Heart left ventricle (tissue), 16 donors: Measurements from ENCODE around the gene PCDHB12. TPM values are rescaled to one million over a fixed set of nuclear protein-coding genes. Genes with fewer than 3 reads are reported as not detected.
"Not testable (repeated sequence)": the region's sequence is repeated elsewhere in the genome, so short reads cannot be mapped to it uniquely, and the experiment has no call there.

Experiments used
- ATAC-seq, 4 donors: fragments of 200-7000 bp; cut with Tn5 transposase; one replicate each; pipeline ENCODE4 v1.9.1; 2020 to 2022; ENCODE audit warnings: moderate library complexity in 4 of 4, mild to moderate bottlenecking in 3 of 4, moderate number of reproducible peaks in 1 of 4
- DNase-seq, 5 donors: peaks; one replicate each; pipeline ENCODE4 v3.0.0-alpha.2; 2020
- H3K27ac ChIP-seq, 12 donors: fragments of 200-600 bp; sonication (generic) in 4 of 12; one replicate each; pipeline versions ENCODE4 v1.5.0 to v1.8.0; 2016 to 2022; ENCODE audit warnings: mild to moderate bottlenecking in 2 of 12
- H3K27me3 ChIP-seq, 9 donors: fragments of 200-600 bp; sonication (generic) in 2 of 9; one replicate each; pipeline versions ENCODE4 v1.5.1 to v1.8.0; 2016 to 2022; ENCODE audit warnings: mild to moderate bottlenecking in 3 of 9
- H3K36me3 ChIP-seq, 9 donors: fragments of 200-600 bp; sonication (generic) in 2 of 9; one replicate each; pipeline versions ENCODE4 v1.5.0 to v1.8.0; 2018 to 2022; ENCODE audit warnings: mild to moderate bottlenecking in 2 of 9
- H3K4me1 ChIP-seq, 12 donors: fragments of 200-600 bp; sonication (generic) in 4 of 12; one replicate each; pipeline versions ENCODE4 v1.5.0 to v1.8.0; 2016 to 2022; ENCODE audit warnings: mild to moderate bottlenecking in 3 of 12
- H3K4me3 ChIP-seq, 12 donors: fragments of 200-600 bp; sonication (generic) in 4 of 12; one replicate each; pipeline versions ENCODE4 v1.5.0 to v1.8.0; 2017 to 2022; ENCODE audit warnings: mild to moderate bottlenecking in 9 of 12, moderate library complexity in 4 of 12
- H3K9me3 ChIP-seq, 12 donors: fragments of 200-600 bp; sonication (generic) in 4 of 12; one replicate each; pipeline versions ENCODE4 v1.5.0 to v1.8.0; 2016 to 2022; ENCODE audit warnings: mild to moderate bottlenecking in 1 of 12
- POLR2A ChIP-seq, 2 donors: fragments of 450-650 bp; IDR thresholded peaks; one replicate each; pipeline ENCODE4 v1.6.1; 2017; ENCODE audit warnings: antibody characterized with exemption in 2 of 2, mild to moderate bottlenecking in 2 of 2, moderate library complexity in 2 of 2
- WGBS, 4 donors: extraction: QIAGEN DNeasy Blood & Tissue Kit in 2 of 4; methylation state at CpG; one replicate each; pipeline versions ENCODE4 v1.1.5 to v1.1.7; 2013 to 2018; 5-methylcytosine and 5-hydroxymethylcytosine counted together
- intact Hi-C, 10 donors: fragments of 100-400 bp; cut with DNase I; formaldehyde crosslinking; loops; one replicate each; pipeline versions ENCODE4 v1.11.1 to v1.14.2; 2022
- polyA plus RNA-seq, 2 donors: library from polyadenylated mRNA; stranded (reverse); fragments of 200-250 nt; gene quantifications; one replicate each; pipeline ENCODE4 v1.2.3, GENCODE V29; 2013
- total RNA-seq, 9 donors: library from RNA; depleted of rRNA in 2 of 9; stranded (reverse); fragments of >200 nt in 2 of 9; fragmentation: NEBNext Ultra II Directional in 3 of 9; extraction: Animal tissue kit (Norgen Biotek cat#: 25700) in 3 of 9; gene quantifications; one replicate each; pipeline versions ENCODE4 v1.1.0 to v1.2.4, GENCODE V29; 2016 to 2023
- TF ChIP-seq, protein P1 (sequence below), 12 donors: fragments of 200-600 bp; sonication (generic) in 4 of 12; IDR thresholded peaks; one replicate each; pipeline versions ENCODE4 v1.5.0 to v1.8.0; 2018 to 2022; ENCODE audit warnings: antibody characterized with exemption in 12 of 12, mild to moderate bottlenecking in 5 of 12
- donor health status: ischemic (EF 13 %, LVEDD 7.1; RV severe dilation, severe dysfunction).
- donor health status: healthy with polysubstance abuse.
- donor health status: DM: no; HTN: yes; CAD: no.
- donor health status: DM: no; HTN: no; CAD: no.
- donor health status: ischemic (EF 25% LVEDD 6.9; RV normal size, moderate dysfunction).
- donor health status: ischemic (EF 25% LVEDD 5.7; RV mildly dilated, moderate dysfunction).
- donor health status: healthy.
- donor health status: DM: yes; HTN: yes; CAD: no.
- donor health status: ischemic (EF 35%, LVEDD 5.7; RV mildly dilated, moderate dysfunction).
- donor health status: nonischemic (EF 11% LVEDD 7.7; RV severe dilation, severe dysfunction).
- donor health status: DM: yes; HTN: yes; CAD: no.
- donor health status: PGD.
- donor health status: ischemic (EF 29% LVEDD 5.4; RV normal size, mild dysfunction).
- donor health status: nonischemic (EF 23%, LVEDD 6.1; RV moderate dilation, normal function).

The PCDHB12 gene
- total and polyA plus RNA-seq, 11 donors: 0.27 to 2.4 (median 0.92) TPM

DNA sequence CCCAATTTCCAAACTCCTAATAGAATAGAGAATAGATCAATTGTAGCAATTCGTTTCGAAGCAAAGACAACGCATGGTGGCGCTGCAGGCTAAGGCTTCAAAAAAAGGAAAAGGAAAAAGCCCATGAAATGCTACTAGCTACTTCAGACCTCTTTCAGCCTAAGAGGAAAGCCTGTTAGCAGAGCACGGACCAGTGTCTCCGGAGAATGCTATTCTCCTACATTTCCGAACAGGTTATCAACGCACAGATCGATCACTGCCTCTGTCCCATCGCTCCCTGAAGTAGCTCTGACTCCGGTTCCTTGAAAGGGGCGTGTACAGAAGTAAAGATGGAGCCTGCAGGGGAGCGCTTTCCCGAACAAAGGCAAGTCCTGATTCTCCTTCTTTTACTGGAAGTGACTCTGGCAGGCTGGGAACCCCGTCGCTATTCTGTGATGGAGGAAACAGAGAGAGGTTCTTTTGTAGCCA, 36.8 kb downstream of the PCDHB12 start, which contains the start of gene PCDHB15:
Gene PCDHB15, plus strand, starts transcription at position 146 of the 468 bp plus-strand sequence. Its CDS starts 184 bp downstream, at position 330.
- Histone ChIP-seq H3K27ac (peak within 1 kb of the TSS in 2 of 12 donors; percentile 18 to 62), H3K27me3 (peaks cover 0 to 19% (median 4%) of the 10 kb centered on the region in 9 donors), H3K36me3 (peaks cover 0 to 20% (median 0%) of the 10 kb centered on the region in 9 donors), H3K9me3 (peaks cover 0 to 100% (median 86%) of the 10 kb centered on the region in 12 donors), H3K4me1 (peaks cover 0 to 2% (median 0%) of the 10 kb centered on the region in 12 donors), H3K4me3 (peak within 1 kb of the TSS in 11 of 12 donors; percentile 23 to 60 (median 50))
- intact Hi-C loops: loop anchor here in 8 of 10 donors (2.0 to 10.0 kb wide), 6 partner anchors 50 to 320 kb away; partner anchors contain the start of genes PCDHB10 (in 1 of the 8), PCDHB11 (in 1 of the 8), PCDHGA9 (in 1 of the 8) and PCDHGB6 (in 1 of the 8)
- 6 to 9% (median 8%) methylated on average over 16 of the region's 16 CpGs for WGBS, 4 donors
- ATAC-seq: peak; percentile 26 to 60 (median 32)
- TF ChIP-seq, protein P1, sequence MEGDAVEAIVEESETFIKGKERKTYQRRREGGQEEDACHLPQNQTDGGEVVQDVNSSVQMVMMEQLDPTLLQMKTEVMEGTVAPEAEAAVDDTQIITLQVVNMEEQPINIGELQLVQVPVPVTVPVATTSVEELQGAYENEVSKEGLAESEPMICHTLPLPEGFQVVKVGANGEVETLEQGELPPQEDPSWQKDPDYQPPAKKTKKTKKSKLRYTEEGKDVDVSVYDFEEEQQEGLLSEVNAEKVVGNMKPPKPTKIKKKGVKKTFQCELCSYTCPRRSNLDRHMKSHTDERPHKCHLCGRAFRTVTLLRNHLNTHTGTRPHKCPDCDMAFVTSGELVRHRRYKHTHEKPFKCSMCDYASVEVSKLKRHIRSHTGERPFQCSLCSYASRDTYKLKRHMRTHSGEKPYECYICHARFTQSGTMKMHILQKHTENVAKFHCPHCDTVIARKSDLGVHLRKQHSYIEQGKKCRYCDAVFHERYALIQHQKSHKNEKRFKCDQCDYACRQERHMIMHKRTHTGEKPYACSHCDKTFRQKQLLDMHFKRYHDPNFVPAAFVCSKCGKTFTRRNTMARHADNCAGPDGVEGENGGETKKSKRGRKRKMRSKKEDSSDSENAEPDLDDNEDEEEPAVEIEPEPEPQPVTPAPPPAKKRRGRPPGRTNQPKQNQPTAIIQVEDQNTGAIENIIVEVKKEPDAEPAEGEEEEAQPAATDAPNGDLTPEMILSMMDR (IDR thresholded peaks at IDR 0.05): peak in 11 of 12 donors; percentile 18 to 58 (median 45)
- TF ChIP-seq POLR2A (IDR thresholded peaks at IDR 0.05): no peak
- DNase-seq: peak in 2 of 5 donors; percentile 19 to 30

DNA sequence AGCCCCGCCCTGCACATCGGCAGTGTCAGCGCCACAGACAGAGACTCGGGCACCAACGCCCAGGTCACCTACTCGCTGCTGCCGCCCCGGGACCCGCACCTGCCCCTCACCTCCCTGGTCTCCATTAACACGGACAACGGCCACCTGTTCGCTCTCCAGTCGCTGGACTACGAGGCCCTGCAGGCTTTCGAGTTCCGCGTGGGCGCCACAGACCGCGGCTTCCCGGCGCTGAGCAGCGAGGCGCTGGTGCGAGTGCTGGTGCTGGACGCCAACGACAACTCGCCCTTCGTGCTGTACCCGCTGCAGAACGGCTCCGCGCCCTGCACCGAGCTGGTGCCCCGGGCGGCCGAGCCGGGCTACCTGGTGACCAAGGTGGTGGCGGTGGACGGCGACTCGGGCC, 38.5 kb downstream of the PCDHB12 start:
- 34 to 51% (median 42%) methylated on average over 14 to 34 of the region's 42 CpGs; no CpG with 5 or more reads in 1 of the 4 donors for WGBS, 4 donors
- not testable (repeated sequence) for ATAC-seq, H3K4me3 ChIP-seq, H3K4me1 ChIP-seq, DNase-seq, H3K27ac ChIP-seq
- Histone ChIP-seq H3K9me3 (peaks cover 0 to 100% (median 86%) of the 10 kb centered on the region in 12 donors), H3K27me3 (peaks cover 0 to 11% (median 0%) of the 10 kb centered on the region in 9 donors), H3K36me3 (peaks cover 0 to 20% (median 0%) of the 10 kb centered on the region in 9 donors)
- intact Hi-C loops: loop anchor here in 7 of 10 donors (5.0 to 10.0 kb wide), 5 partner anchors 52 to 318 kb away; partner anchors contain the start of genes PCDHB10 (in 1 of the 7), PCDHB11 (in 1 of the 7), PCDHGA9 (in 1 of the 7) and PCDHGB6 (in 1 of the 7)

DNA sequence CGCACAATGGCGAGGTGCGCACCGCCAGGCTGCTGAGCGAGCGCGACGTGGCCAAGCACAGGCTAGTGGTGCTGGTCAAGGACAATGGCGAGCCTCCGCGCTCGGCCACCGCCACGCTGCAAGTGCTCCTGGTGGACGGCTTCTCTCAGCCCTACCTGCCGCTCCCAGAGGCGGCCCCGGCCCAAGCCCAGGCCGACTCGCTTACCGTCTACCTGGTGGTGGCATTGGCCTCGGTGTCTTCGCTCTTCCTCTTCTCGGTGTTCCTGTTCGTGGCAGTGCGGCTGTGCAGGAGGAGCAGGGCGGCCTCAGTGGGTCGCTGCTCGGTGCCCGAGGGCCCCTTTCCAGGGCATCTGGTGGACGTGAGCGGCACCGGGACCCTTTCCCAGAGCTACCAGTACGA, 38.9 kb downstream of the PCDHB12 start:
- H3K9me3 ChIP-seq: peaks cover 0 to 100% (median 86%) of the 10 kb centered on the region in 12 donors
- H3K36me3 ChIP-seq: peaks cover 0 to 20% (median 0%) of the 10 kb centered on the region in 9 donors
- ATAC-seq, DNase-seq, H3K27ac ChIP-seq, H3K4me3 ChIP-seq, H3K4me1 ChIP-seq, H3K27me3 ChIP-seq: not testable (repeated sequence)
- intact Hi-C loops: loop anchor here in 7 of 10 donors (5.0 to 10.0 kb wide), 5 partner anchors 53 to 317 kb away; partner anchors contain the start of genes PCDHB10 (in 1 of the 7), PCDHB11 (in 1 of the 7), PCDHGA9 (in 1 of the 7) and PCDHGB6 (in 1 of the 7)
- 45 to 53% (median 49%) methylated on average over 16 to 34 of the region's 34 CpGs for WGBS, 4 donors

DNA sequence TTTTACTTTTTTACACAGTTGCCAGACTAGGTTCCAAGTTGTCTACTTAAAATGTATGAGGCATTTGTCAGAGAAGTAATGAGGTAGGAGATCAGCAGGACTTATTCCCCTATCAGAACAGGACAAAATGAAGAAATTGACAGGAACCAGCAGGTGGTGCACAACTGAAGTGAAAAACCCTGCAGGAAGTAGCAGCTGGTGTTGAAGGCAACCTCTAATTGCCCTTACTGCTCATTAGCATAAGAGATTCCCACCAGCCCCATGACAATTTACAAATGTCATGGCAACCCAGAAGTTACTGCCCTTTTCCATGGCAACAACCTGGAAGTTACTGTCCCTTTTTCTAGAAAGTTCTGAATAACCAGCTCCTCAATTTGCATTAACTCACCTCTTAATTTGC, 42.1 kb downstream of the PCDHB12 start:
- Histone ChIP-seq H3K4me3 (no peak overlapping the region), H3K27ac (no peak overlapping the region), H3K27me3 (no peaks in the 10 kb centered on the region), H3K4me1 (peaks cover 0 to 2% (median 0%) of the 10 kb centered on the region in 12 donors), H3K36me3 (peaks cover 0 to 24% (median 0%) of the 10 kb centered on the region in 9 donors), H3K9me3 (peaks cover 0 to 100% (median 95%) of the 10 kb centered on the region in 12 donors)
- TF ChIP-seq, protein P1 (IDR thresholded peaks at IDR 0.05): no peak
- intact Hi-C loops: no loop called here
- ATAC-seq (no peak), DNase-seq (no peak)

DNA sequence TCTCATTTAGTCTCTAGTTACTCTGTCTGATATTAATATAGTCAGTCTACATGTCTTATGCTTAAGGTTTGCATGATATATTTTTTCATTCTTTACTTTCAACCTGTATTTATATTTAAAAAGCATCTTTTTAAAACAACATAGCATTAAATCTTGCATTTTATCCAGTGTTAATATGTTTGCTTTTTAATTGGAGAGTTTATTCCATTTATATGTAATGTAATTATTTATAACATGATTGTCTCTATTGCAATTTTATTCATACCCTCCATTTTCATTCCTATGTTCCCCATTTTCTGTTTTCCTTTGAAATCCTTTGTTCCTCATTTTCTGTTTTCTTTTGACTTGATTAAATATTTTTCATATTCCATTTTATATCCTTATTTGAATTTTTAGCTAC, 49.9 kb downstream of the PCDHB12 start:
- Histone ChIP-seq H3K4me1 (no peaks in the 10 kb centered on the region), H3K4me3 (no peak overlapping the region), H3K27me3 (no peaks in the 10 kb centered on the region), H3K36me3 (peaks cover 0 to 13% (median 0%) of the 10 kb centered on the region in 9 donors), H3K9me3 (peaks cover 13 to 100% (median 100%) of the 10 kb centered on the region in 12 donors), H3K27ac (no peak overlapping the region)
- DNase-seq (no peak), ATAC-seq (no peak)
- intact Hi-C loops: no loop called here
- no peak for TF ChIP-seq POLR2A (IDR thresholded peaks at IDR 0.05)
- TF ChIP-seq, protein P1 (IDR thresholded peaks at IDR 0.05): no peak
